GM19043 (cell line): Measurements from ENCODE around the gene PSAPL1.

Experiments used
- ATAC-seq: cut with Tn5 transposase; IDR thresholded peaks from one replicate; pipeline ENCODE4 v1.9.1; 2021; ENCODE audit warnings: low read depth; ENCODE audit not compliant: unreplicated experiment

The PSAPL1 gene

GRCh38 chr4:7421356-7422150 is 13.2 kb downstream of the PSAPL1 start:
- ATAC-seq = no peak

GRCh38 chr4:7420661-7421040 is 14.1 kb downstream of the PSAPL1 start:
- ATAC-seq = no peak

DNA sequence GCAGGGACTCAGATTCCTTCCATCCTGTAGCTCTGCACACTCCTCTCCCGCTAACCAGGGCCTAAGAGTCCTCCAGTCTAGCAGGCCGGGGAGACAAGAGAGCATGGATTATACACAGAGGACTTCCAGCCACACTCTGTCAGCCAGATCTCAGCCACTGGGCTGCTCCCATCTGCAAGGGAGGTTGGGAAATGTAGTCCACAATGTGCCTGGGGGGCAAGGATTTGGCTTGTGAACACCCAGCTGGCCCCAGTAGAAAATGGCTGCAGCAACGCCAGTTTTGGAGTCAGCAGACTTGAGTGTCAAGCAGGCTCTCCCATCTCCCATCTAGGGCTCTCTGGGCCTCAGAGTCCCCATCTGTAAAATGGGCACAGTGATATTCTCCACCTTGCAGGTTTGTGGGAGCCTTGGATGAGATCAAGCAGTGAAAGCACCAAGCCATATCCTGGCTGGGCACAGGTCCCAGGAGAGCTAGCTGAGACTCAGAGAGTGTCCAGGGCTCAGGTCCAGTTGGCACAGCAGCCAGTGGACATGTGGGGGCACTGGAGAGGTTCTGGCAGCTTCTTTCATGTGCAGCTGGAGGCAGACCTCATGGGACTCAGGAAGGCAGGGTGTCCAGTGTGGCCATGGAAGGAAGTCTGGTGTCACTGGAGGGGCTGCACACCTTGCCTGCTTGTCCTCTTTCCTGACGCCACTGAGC is 14.6 kb downstream of the PSAPL1 start:
- ATAC-seq = no peak

- ATAC-seq = no peak
Observed at GRCh38 chr4:7418131-7418943, 16.4 kb downstream of the PSAPL1 start.

DNA sequence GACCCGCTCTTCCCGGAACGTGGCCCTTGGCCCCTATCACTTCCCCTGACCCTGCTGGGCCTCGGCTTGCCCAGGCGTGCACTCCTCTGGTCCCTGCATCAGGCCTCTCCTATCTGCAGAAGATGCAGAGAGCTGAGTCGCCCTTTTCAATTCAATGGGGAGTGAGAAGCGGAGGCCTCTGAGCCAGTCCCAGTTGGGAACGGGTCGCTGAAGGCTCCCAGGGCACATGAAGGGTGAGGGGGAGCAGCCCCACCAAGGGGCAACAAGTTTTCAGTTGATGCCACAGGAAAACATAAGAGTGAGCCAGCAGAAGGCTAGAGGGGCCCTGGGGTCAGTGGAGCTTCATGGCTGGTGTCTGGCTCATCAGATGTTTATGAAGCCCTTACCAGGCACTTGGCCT is 17.1 kb downstream of the PSAPL1 start:
- no peak for ATAC-seq

- ATAC-seq = no peak
Observed at GRCh38 chr4:7416745-7417432, 17.8 kb downstream of the PSAPL1 start.

GRCh38 chr4:7415927-7416686 is 18.6 kb downstream of the PSAPL1 start:
- ATAC-seq = no peak

- ATAC-seq = no peak
Observed at GRCh38 chr4:7414736-7415510, 19.8 kb downstream of the PSAPL1 start.

DNA sequence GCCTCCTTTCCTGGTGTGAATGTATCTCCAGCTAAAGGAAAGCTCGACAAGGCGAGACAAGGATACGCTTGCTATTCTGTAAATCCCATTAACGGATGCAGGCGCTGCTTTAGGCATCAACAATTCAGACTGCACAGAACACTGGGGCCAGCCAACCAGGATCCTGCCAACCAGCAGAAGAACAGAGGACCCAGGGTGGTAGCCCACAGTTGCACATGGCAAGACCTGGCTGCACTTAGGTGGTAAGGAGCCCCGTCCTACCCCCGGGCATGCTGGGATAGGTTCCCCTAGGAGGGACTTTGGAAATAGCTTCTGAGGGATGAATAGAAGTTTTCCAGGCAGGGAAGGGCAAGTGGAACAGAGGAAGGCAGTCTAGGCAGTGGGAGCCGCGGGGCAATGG is 20.7 kb downstream of the PSAPL1 start:
- ATAC-seq = no peak

GRCh38 chr4:7412554-7412912 is 22.2 kb downstream of the PSAPL1 start:
- ATAC-seq = no peak

DNA sequence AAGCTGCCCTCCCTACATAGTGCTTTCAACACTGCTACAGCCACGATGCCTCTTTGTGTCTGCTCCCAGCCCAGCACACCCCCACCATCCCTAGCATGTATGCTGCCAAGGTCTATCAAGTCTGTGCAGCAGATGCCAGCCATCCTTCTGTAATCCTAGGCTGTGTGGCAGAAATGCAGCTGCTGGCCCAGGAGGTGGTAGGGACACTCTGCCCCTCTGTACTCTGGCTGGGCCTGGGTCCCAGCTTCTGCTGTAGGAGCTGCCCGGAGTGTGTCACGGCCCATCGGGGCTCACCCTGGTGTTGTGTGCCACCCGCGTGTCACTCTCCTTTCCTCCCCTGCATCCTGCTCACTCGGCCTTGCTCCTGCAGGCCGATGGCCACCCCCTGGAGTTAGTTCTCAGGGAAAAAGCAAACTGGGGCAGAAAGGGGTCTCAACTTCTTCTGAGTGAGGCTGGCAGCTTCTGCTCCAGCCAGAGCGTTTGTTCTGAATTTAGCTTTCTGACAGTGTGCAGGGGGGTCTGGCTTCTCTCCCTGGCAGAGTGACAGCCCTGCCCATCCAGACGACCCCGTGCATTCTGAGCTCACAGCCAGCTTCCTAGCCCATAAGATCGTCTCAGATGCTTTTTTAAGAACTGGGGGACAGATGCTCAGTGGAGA is 22.7 kb downstream of the PSAPL1 start:
- no peak for ATAC-seq

- ATAC-seq = no peak
Observed at GRCh38 chr4:7411491-7411890, 23.2 kb downstream of the PSAPL1 start.

DNA sequence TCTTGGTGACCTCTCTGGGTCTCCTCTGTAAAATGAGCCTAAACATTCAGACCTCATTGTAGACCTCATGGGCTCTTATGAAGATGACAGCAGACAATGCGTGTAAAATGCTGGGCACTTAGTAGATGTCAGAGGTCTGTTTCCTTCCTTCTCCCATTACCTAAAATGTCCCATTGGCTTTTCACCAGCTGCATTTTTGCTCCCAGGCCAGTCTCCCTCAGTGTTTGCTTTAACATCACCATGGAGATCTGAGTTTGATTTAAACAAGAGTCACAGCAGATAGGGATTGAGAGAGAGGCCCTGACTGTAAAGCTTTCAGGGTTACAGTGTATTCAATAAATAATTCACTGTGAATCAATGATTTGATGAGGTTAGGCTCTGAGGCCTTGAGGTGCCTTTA is 24.3 kb downstream of the PSAPL1 start:
- ATAC-seq = no peak

DNA sequence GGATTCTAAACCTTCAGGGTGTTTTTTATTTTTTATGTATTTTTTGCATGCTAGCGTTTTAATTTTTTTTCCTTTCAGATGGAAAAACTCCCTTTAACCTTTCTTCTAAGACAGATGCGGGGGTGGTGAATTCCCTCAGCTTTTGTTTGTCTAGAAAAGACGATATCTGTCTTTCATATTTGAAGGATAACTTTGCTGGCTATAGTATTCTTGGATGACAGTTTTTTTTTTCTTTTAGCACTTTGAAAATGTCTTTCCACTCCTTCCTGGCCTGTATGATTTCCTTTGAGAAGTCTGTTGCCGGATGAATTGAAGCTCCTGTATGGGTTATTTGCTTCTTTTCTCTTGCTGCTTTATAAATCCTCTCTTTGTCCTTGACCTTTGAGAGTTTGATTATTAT is 26.6 kb downstream of the PSAPL1 start:
- no peak for ATAC-seq

DNA sequence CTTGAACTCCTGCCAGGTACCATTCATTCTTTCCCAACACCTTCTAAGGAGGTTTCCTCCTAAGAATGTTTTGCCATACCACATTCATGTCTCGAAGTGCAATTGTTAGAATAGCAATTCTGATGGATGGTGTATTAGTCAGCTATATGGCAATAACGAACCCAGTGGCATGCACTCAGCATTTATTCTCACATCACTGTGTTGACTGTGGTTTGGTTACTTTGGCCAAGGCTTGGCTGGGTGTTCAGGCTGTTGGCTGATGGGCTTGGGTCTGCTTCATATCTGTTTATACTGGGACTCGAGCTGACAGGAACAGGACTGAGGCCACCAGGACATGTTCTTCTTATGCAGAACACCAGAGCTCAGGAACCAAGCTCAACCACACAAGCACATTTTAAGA is 31.7 kb downstream of the PSAPL1 start:
- no peak for ATAC-seq

- ATAC-seq = no peak
Observed at GRCh38 chr4:7402526-7402925, 32.2 kb downstream of the PSAPL1 start.

- no peak for ATAC-seq
Observed at GRCh38 chr4:7400671-7401298, 33.9 kb downstream of the PSAPL1 start.

DNA sequence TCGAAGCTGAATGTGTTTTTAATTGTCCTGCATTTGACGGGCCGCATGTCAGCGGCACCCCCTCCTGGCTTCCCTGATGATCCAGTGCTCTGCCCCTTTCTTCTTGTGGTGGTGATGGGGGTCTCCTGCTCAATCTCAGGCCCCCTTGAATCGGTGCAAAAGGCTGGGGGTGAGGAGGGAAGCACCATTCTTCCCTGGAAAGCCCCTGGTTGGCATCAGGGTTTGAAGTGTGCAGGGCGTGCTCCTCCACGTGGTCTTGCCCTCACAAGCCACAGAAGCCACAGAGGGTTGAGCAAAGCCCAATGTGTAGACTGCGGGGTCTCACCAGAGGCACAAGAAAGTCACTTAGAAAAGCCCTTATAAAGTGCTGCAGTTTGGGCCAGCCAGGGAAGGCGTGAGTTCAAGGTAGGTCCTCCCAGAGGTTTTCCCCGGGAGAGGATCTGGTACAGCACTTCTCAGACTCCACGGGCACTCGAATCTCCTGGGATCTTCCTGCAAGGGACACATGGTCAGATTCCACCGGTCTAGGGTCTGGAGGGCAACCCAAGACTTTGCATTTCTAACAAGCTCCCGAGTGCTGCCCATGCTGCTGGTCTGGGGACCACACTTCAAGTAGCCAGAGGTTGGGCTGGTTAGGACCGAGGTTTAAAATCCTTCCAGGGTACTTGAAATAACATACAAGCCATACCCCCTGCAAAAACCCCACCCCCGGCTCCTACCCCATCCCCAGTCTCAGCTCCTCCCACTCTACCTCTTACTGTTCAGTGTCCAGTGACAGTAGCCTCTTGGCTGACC is 35.1 kb downstream of the PSAPL1 start:
- no peak for ATAC-seq
